LNCaP clone FGC (cell line): Measurements from ENCODE around the gene AKIRIN2.

Source experiments
- DNase-seq: peaks from one replicate; pipeline ENCODE4 v3.0.0-alpha.2; 2011; ENCODE audit warnings: low read depth
- H3K4me3 ChIP-seq: 2 replicates; pipeline ENCODE4 v1.5.1; 2011; ENCODE audit warnings: mild to moderate bottlenecking, low read depth, low read length, control low read depth
- CTCF ChIP-seq: IDR thresholded peaks from 2 replicates; pipeline ENCODE4 v1.5.1; 2012; ENCODE audit warnings: mild to moderate bottlenecking; ENCODE audit not compliant: control insufficient read depth, insufficient read depth; ENCODE audit errors: extremely low read depth

Gene AKIRIN2

DNA sequence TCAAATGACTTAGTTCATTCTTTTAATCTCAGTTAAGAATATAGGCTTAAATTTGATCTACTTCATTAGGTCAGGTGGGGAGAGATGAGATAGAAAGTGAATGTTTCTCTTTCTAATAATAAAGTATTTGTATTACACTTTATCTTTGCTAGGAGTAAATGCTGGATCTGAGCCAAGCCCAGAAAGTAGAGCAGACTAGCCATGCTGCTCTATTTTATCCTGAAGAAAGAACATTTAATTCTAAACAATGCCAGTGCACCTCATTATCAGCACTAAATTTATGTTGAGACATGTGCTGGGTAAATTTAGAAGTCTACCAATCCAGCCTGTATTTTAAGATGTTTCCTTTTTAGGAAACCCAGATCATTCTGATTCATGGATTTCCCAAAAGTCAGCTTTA, 43.5 kb downstream of the AKIRIN2 start:
- no peak overlapping the region for H3K4me3 ChIP-seq
- DNase-seq: no peak
- no peak for TF ChIP-seq CTCF

- no peak for DNase-seq
- TF ChIP-seq CTCF: no peak
- H3K4me3 ChIP-seq: no peak overlapping the region
Measured at GRCh38 chr6:87656857-87657256, 45.2 kb downstream of the AKIRIN2 start.

DNA sequence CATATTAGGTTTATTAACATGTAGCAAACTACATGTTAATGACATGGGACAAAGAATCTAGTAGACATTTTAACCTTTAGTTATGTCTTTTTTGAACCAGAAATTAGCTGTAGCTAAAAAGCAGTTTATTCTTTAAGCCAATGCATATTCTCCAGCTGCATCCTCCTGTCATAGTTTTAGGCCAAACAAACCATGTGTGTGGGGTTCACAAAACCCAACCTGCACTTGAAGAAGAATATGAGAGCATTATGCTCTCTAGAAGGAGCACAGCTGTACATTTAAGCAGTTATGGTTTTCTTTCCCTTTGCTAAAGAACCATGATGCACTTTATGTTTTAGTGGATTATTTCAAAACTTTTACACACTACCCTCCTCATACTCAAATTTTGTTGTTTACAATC, 46.2 kb downstream of the AKIRIN2 start:
- no peak overlapping the region for H3K4me3 ChIP-seq
- no peak for TF ChIP-seq CTCF
- no peak for DNase-seq

GRCh38 chr6:87654875-87655454, 47.1 kb downstream of the AKIRIN2 start:
- DNase-seq: no peak
- H3K4me3 ChIP-seq: no peak overlapping the region
- TF ChIP-seq CTCF: no peak

- no peak overlapping the region for H3K4me3 ChIP-seq
- no peak for DNase-seq
- no peak for TF ChIP-seq CTCF
Measured at GRCh38 chr6:87654122-87654521, 47.9 kb downstream of the AKIRIN2 start.

DNA sequence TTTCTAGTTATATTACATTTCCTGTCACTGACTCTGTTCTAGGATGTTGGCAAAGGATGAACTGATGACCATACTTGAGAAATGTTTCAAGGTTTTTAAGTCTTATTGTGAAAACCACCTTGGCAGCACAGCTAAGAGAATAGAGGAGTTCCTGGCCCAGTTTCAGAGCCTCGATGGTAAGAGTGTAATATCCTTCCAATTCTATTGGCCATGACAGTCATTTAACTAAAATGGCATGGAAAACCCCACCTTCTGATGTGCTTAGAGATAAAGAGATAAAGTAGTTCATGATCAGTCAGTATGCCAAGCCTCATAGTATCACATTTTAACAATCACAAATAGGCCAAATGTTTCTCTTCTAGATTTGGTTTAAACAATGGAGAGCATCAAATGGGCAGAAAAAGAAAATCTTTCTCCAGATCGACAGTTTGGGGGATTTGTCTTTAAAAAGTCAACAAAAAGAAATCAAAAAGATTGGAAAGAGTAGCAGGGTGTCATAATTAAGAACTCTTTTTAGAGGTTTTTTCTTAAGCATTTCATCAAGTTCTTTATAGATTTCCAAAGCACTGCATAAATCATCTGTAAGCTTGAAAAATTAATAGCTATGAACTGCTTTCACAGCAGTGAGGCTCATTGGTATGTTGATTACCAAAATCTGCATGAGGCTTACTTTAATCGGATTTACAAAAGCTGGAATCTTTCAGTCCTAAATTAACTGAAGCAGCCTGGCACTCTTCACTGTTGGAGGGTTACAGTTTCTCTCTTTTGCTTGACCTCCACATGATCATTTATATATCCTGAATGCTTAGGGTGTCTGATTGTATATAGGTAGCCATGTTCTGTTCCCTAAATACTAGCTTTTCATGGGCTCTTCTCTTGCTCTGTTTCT, 48.7 kb downstream of the AKIRIN2 start:
- no peak for DNase-seq
- H3K4me3 ChIP-seq: no peak overlapping the region
- no peak for TF ChIP-seq CTCF
